Osteocyte (in vitro differentiated cells): ENCODE results near the gene C1GALT1. TPM values are rescaled to one million over a fixed set of nuclear protein-coding genes. Genes with fewer than 3 reads are reported as not detected.

Source experiments
- DNase-seq: peaks from one replicate; pipeline ENCODE4 v3.0.0; 2021; ENCODE audit warnings: mixed read lengths; ENCODE audit not compliant: unreplicated experiment; ENCODE audit errors: extremely low spot score
- H3K27ac Mint-ChIP-seq: one replicate; pipeline ENCODE4 v1.8.0; 2021; ENCODE audit warnings: mild to moderate bottlenecking, mixed read lengths; ENCODE audit not compliant: unreplicated experiment
- H3K27me3 Mint-ChIP-seq: one replicate; pipeline ENCODE4 v1.8.0; 2021; ENCODE audit warnings: mixed read lengths; ENCODE audit not compliant: unreplicated experiment
- H3K36me3 Mint-ChIP-seq: one replicate; pipeline ENCODE4 v1.8.0; 2021; ENCODE audit warnings: mixed read lengths; ENCODE audit not compliant: unreplicated experiment
- H3K4me1 Mint-ChIP-seq: one replicate; pipeline ENCODE4 v1.8.0; 2021; ENCODE audit warnings: mixed read lengths; ENCODE audit not compliant: unreplicated experiment
- H3K4me3 Mint-ChIP-seq: one replicate; pipeline ENCODE4 v1.8.0; 2021; ENCODE audit warnings: mild to moderate bottlenecking, moderate library complexity, mixed read lengths; ENCODE audit not compliant: unreplicated experiment
- H3K9me3 Mint-ChIP-seq: one replicate; pipeline ENCODE4 v1.8.0; 2021; ENCODE audit warnings: mixed read lengths; ENCODE audit not compliant: unreplicated experiment
- total RNA-seq: library from RNA; stranded (reverse); gene quantifications from 2 replicates; pipeline ENCODE4 v1.2.1, GENCODE V29; 2021
- TF ChIP-seq, protein P1 (sequence below): fragments of 200-600 bp; sonication (generic); IDR thresholded peaks from 2 replicates; pipeline ENCODE4 v1.5.0; 2021; ENCODE audit warnings: antibody characterized with exemption, mild to moderate bottlenecking, moderate library complexity

C1GALT1 gene
- total RNA-seq, 1 donor from 2014 or later: 30.9 TPM

DNA sequence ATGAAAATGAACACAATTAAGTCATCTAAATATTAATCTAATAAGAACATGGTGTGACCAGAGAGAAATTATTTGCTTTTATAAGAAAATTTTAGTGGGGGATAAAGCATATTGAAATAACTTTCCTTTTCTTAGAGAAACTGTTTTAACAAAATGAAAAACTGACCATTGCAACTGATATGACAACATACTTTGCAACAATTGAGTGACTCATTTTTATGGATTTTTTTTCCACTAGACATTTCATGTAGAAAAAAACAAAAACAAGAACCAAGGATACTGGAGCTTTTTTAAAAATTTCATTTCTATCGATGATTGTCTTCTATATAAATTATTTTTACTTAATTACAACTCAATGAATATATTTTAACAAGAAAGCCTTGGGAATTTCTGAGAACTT, 90.0 kb downstream of the C1GALT1 start:
- TF ChIP-seq, protein P1, sequence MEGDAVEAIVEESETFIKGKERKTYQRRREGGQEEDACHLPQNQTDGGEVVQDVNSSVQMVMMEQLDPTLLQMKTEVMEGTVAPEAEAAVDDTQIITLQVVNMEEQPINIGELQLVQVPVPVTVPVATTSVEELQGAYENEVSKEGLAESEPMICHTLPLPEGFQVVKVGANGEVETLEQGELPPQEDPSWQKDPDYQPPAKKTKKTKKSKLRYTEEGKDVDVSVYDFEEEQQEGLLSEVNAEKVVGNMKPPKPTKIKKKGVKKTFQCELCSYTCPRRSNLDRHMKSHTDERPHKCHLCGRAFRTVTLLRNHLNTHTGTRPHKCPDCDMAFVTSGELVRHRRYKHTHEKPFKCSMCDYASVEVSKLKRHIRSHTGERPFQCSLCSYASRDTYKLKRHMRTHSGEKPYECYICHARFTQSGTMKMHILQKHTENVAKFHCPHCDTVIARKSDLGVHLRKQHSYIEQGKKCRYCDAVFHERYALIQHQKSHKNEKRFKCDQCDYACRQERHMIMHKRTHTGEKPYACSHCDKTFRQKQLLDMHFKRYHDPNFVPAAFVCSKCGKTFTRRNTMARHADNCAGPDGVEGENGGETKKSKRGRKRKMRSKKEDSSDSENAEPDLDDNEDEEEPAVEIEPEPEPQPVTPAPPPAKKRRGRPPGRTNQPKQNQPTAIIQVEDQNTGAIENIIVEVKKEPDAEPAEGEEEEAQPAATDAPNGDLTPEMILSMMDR: no peak
- H3K27ac Mint-ChIP-seq: no peak overlapping the region
- H3K9me3 Mint-ChIP-seq: no peaks in the 10 kb centered on the region
- no peak overlapping the region for H3K4me3 Mint-ChIP-seq
- H3K36me3 Mint-ChIP-seq: no peaks in the 10 kb centered on the region
- no peak for DNase-seq
- peaks cover 13% of the 10 kb centered on the region for H3K4me1 Mint-ChIP-seq
- H3K27me3 Mint-ChIP-seq: peaks cover 8% of the 10 kb centered on the region

DNA sequence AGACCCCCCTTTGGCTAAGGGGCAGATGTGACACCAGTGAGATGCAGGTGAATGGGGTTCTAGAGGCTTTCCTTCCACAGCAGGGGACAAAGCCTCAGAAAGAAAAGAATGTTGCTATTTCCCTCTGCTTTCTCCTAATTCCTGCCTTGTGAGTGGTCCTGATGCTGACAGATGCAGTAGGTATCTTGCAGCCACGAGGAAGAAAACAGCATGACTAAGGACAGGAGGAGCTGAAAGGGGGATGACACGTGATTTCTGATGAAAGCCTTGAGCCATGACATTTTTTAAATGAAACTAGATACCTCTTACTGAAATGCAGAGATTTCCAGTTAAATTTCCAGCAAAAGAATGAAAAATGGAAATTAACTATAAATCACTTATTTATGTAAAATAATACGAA, 92.4 kb downstream of the C1GALT1 start:
- DNase-seq: no peak
- Mint-ChIP-seq H3K27me3 (peaks cover 16% of the 10 kb centered on the region), H3K9me3 (no peaks in the 10 kb centered on the region), H3K4me1 (peaks cover 13% of the 10 kb centered on the region), H3K36me3 (no peaks in the 10 kb centered on the region), H3K27ac (no peak overlapping the region), H3K4me3 (no peak overlapping the region)
- TF ChIP-seq, protein P1: no peak

DNA sequence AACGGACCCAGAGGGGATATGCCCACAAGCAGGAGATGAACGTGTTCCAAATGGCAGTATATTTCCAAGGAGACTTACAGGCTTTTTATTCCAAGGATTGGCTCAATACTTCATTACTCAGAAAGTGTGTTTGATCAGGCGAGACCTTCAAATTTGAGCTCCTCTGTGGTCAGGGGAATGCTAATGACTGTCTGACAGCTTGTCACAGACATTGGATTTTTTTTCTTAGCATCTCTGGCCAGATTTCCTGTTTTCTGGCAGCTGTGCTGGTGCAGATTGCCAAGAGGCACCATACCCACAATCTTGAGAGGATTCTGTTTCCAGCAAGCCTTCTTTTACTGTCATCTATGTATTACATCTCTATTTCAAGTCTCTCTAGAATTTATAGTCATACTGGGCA, 93.8 kb downstream of the C1GALT1 start:
- Mint-ChIP-seq H3K27me3 (peaks cover 16% of the 10 kb centered on the region), H3K9me3 (no peaks in the 10 kb centered on the region), H3K36me3 (no peaks in the 10 kb centered on the region), H3K4me1 (peaks cover 11% of the 10 kb centered on the region), H3K4me3 (no peak overlapping the region), H3K27ac (no peak overlapping the region)
- DNase-seq: no peak
- TF ChIP-seq, protein P1: no peak

DNA sequence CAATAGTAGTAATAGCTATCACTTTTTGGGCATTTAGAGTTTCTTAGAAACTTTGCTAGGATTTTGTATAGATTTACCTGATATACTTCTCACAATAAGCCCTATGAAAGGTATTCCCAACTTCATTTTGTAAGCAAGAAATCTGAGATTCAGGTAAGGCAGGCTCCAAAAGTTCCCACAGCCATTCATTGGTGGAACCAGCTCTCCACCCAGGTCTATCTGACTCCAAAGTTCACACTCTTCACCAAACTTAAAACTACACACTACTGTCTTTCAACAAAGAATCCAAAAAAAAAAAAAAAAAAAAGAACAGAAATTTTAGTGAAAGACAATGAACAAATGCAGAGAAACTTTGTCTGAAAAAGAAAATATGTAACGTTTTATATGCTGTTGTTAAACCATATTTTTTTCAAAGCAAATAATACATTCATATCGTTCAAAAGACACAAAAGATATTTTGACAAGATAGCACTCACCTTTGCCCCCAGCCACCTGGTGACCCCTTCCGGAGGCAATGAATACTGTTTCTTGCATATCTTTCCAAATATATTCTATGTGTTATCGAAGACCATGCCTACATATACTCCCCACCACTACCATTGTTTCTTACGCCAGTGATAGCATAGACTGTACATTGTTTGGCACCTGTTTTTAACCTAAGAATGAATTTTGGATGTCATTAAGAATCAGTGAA, 108.2 kb downstream of the C1GALT1 start:
- Mint-ChIP-seq H3K27me3 (peaks cover 22% of the 10 kb centered on the region), H3K9me3 (peaks cover 16% of the 10 kb centered on the region), H3K4me1 (no peaks in the 10 kb centered on the region), H3K27ac (no peak overlapping the region), H3K36me3 (no peaks in the 10 kb centered on the region), H3K4me3 (no peak overlapping the region)
- no peak for DNase-seq
- TF ChIP-seq, protein P1: no peak

DNA sequence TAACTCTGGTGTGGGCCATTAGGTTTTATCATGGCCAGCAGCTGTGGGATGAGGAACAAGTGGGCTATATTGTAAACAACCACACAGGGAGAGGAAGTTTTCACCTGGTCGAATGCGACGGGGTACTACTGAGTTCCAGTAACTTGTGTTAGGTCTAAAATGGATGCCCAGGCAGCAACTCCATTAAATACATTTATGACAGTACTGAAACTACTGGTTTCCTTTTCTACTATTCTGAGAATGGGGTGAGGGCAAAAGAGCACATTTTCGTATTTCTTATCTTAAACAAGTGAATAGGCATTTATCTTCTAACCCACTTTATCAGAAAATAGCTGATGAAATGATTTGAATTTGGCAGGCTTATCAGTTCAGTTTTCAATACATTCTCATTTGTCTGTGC, 109.7 kb downstream of the C1GALT1 start:
- Mint-ChIP-seq H3K27me3 (peaks cover 20% of the 10 kb centered on the region), H3K4me3 (no peak overlapping the region), H3K9me3 (peaks cover 3% of the 10 kb centered on the region), H3K4me1 (no peaks in the 10 kb centered on the region), H3K27ac (no peak overlapping the region), H3K36me3 (no peaks in the 10 kb centered on the region)
- DNase-seq: no peak
- TF ChIP-seq, protein P1: no peak
